ENCODE results near the gene FMC1. TPM values are rescaled to one million over a fixed set of nuclear protein-coding genes. Genes with fewer than 3 reads are reported as not detected.

Gene FMC1
- polyA plus RNA-seq, 3 donors, result 10.3 to 39.4 (median 39.0) TPM

DNA sequence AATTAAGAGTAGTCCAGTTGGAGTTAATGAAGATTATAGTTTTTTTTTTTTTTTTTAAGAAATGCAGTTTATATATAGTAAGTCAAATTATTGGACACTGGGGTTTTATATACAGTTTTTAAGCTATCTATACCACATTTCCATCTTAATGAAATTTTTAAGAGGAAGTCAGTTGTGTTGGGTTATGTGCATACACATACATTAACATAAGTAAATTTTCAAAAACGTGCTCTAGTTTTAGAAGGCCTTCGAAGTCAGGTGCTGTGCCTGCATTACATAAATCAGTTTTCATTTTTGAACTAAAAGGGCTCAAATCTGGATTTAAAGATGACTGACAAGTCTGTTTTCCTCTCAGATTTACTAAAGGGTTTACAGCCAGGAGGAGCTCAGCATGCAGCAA, 47.6 kb upstream of the FMC1 start:
- Histone ChIP-seq H2AFZ (ENCODE audit: insufficient read depth, low read depth, low read length, poor library complexity, severe bottlenecking) (no peak overlapping the region), H3K4me1 (ENCODE audit: control insufficient read depth in 1 of 2, insufficient read depth in 2 of 2, low read length in 2 of 2) (no peaks in the 10 kb centered on the region)
- no peak for DNase-seq

DNA sequence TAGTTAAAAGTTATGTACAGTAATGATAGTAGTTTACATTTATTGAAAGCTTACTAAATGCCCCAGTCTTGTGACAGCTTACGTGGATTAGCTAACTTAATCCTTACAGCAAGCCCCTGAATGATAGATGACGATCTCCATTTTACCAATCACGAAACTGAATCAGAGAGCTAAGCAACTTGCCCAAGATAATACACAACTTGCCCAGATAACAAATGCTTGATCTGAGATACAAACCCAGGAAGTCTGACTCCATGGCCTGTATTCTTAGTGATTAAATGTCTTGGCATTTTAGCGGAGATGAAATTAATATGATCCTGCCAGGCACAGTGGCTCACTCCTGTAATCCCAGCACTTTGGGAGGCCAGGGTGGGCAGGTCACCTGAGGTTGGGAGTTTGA, 46.9 kb upstream of the FMC1 start:
- Histone ChIP-seq H3K27me3 (ENCODE audit: control insufficient read depth in 2 of 2, insufficient read depth in 2 of 2, low read length in 2 of 2) (no peaks in the 10 kb centered on the region), H3K9ac (ENCODE audit: insufficient read depth, low read length, poor library complexity, severe bottlenecking) (no peak overlapping the region), H3K4me1 (ENCODE audit: control insufficient read depth in 1 of 2, insufficient read depth in 2 of 2, low read length in 2 of 2) (no peaks in the 10 kb centered on the region), H3K4me2 (replicated peaks; ENCODE audit: extremely low read depth, low read length, poor library complexity, severe bottlenecking) (no peak overlapping the region), H3K36me3 (replicated peaks in 1 of 2; ENCODE audit: control insufficient read depth in 1 of 2, insufficient read depth in 2 of 2, low read length in 2 of 2) (peaks cover 18 to 58% of the 10 kb centered on the region in 2 donors), H3K79me2 (ENCODE audit: insufficient read depth, low read length) (no peaks in the 10 kb centered on the region), H3K9me3 (replicated peaks in 1 of 2; ENCODE audit: control insufficient read depth in 1 of 2, insufficient read depth in 1 of 2, low read length in 2 of 2) (no peaks in the 10 kb centered on the region), H4K20me1 (ENCODE audit: insufficient read depth, low read length) (no peaks in the 10 kb centered on the region), H2AFZ (ENCODE audit: insufficient read depth, low read depth, low read length, poor library complexity, severe bottlenecking) (no peak overlapping the region), H3K4me3 (replicated peaks in 1 of 3; ENCODE audit: low read depth in 2 of 3, low read length in 3 of 3) (no peak overlapping the region), H3K27ac (ENCODE audit: low read depth in 1 of 2, low read length in 2 of 2) (no peak overlapping the region)
- no peak for DNase-seq
- WGBS (ENCODE audit: insufficient coverage), result 92% methylated on average over 2 of the region's 4 CpGs
- intact Hi-C loops (cut with micrococcal nuclease), result no loop called here
- H3K27me3 Mint-ChIP-seq (ENCODE audit: low read depth in 3 of 3), result no peaks in the 10 kb centered on the region
- no peak overlapping the region for H3K4me3 Mint-ChIP-seq
- no peaks in the 10 kb centered on the region for H3K4me1 Mint-ChIP-seq
- no peaks in the 10 kb centered on the region for H3K9me3 Mint-ChIP-seq
- TF ChIP-seq, protein P1, sequence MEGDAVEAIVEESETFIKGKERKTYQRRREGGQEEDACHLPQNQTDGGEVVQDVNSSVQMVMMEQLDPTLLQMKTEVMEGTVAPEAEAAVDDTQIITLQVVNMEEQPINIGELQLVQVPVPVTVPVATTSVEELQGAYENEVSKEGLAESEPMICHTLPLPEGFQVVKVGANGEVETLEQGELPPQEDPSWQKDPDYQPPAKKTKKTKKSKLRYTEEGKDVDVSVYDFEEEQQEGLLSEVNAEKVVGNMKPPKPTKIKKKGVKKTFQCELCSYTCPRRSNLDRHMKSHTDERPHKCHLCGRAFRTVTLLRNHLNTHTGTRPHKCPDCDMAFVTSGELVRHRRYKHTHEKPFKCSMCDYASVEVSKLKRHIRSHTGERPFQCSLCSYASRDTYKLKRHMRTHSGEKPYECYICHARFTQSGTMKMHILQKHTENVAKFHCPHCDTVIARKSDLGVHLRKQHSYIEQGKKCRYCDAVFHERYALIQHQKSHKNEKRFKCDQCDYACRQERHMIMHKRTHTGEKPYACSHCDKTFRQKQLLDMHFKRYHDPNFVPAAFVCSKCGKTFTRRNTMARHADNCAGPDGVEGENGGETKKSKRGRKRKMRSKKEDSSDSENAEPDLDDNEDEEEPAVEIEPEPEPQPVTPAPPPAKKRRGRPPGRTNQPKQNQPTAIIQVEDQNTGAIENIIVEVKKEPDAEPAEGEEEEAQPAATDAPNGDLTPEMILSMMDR (IDR thresholded peaks at IDR 0.05), result no peak
- H3K36me3 Mint-ChIP-seq, result peaks cover 34 to 54% of the 10 kb centered on the region in 2 donors
- no peak overlapping the region for H3K27ac Mint-ChIP-seq

More for the DNA sequence above, 47.6 kb upstream of the FMC1 start:
- Histone ChIP-seq H3K27ac (ENCODE audit: low read depth in 1 of 2, low read length in 2 of 2) (no peak overlapping the region), H3K79me2 (ENCODE audit: insufficient read depth, low read length) (no peaks in the 10 kb centered on the region), H3K4me2 (replicated peaks; ENCODE audit: extremely low read depth, low read length, poor library complexity, severe bottlenecking) (no peak overlapping the region), H3K27me3 (ENCODE audit: control insufficient read depth in 2 of 2, insufficient read depth in 2 of 2, low read length in 2 of 2) (no peaks in the 10 kb centered on the region), H4K20me1 (ENCODE audit: insufficient read depth, low read length) (no peaks in the 10 kb centered on the region), H3K4me3 (replicated peaks in 1 of 3; ENCODE audit: low read depth in 2 of 3, low read length in 3 of 3) (no peak overlapping the region), H3K9ac (ENCODE audit: insufficient read depth, low read length, poor library complexity, severe bottlenecking) (no peak overlapping the region), H3K9me3 (replicated peaks in 1 of 2; ENCODE audit: control insufficient read depth in 1 of 2, insufficient read depth in 1 of 2, low read length in 2 of 2) (no peaks in the 10 kb centered on the region), H3K36me3 (replicated peaks in 1 of 2; ENCODE audit: control insufficient read depth in 1 of 2, insufficient read depth in 2 of 2, low read length in 2 of 2) (peaks cover 15 to 54% of the 10 kb centered on the region in 2 donors)
- no peaks in the 10 kb centered on the region for H3K27me3 Mint-ChIP-seq (ENCODE audit: low read depth in 3 of 3)
- intact Hi-C loops (cut with micrococcal nuclease), result no loop called here
- TF ChIP-seq, protein P1 (IDR thresholded peaks at IDR 0.05), result no peak
- peaks cover 35 to 56% of the 10 kb centered on the region in 2 donors for H3K36me3 Mint-ChIP-seq
- WGBS (ENCODE audit: insufficient coverage), result no CpG with 5 or more reads among the region's 2 CpGs
- no peaks in the 10 kb centered on the region for H3K9me3 Mint-ChIP-seq
- H3K4me3 Mint-ChIP-seq, result no peak overlapping the region
- H3K4me1 Mint-ChIP-seq, result no peaks in the 10 kb centered on the region
- peak overlapping the region in 1 of 7 donors; percentile 0 for H3K27ac Mint-ChIP-seq

All from CD14-positive monocyte (primary cell).